Neuron (in vitro differentiated cells): ENCODE measurements around the gene TNFSF10.
"Not testable (repeated sequence)": the region's sequence is repeated elsewhere in the genome, so short reads cannot be mapped to it uniquely, and the experiment has no call there.

Source experiments
- H2AFZ ChIP-seq: one replicate; pipeline ENCODE4 v1.6.1; 2013; ENCODE audit warnings: low read depth, mild to moderate bottlenecking, inconsistent platforms, low read length, moderate library complexity
- H3K27me3 ChIP-seq: one replicate; pipeline ENCODE4 v1.6.1; 2013; ENCODE audit warnings: low read length; ENCODE audit not compliant: insufficient read depth
- H3K36me3 ChIP-seq: one replicate; pipeline ENCODE4 v1.6.1; 2013; ENCODE audit warnings: low read length; ENCODE audit not compliant: insufficient read depth
- H3K4me1 ChIP-seq: one replicate; pipeline ENCODE4 v1.6.1; 2013; ENCODE audit warnings: low read length; ENCODE audit not compliant: insufficient read depth
- H3K4me3 ChIP-seq: 2 replicates; pipeline ENCODE4 v1.5.1; 2013; ENCODE audit warnings: mild to moderate bottlenecking, low read length, moderate library complexity
- H3K9me3 ChIP-seq: one replicate; pipeline ENCODE4 v1.6.1; 2013; ENCODE audit warnings: low read length

TNFSF10 gene

DNA sequence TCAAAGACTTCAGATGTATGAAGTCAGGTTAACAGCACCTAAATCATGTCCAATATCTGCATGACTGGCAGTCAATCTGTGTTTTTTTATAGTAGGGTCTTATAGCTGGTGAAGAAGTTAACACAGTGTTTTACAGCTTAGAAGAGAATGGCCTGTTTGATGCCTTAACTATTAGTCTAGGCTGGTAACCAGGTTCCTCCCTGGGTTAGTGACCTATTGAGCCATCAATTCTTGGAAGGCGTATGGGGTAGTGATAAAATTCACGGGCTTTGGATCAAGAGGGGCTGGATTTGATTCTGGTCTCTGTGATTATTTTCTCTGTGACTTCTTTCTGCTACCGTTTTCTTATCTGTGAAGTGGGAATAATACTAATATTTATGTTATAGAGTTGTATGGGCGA lies 16.0 kb upstream of the TNFSF10 start:
- H2AFZ ChIP-seq: no peak overlapping the region
- H3K27me3 ChIP-seq: no peaks in the 10 kb centered on the region
- H3K36me3 ChIP-seq: no peaks in the 10 kb centered on the region
- no peaks in the 10 kb centered on the region for H3K4me1 ChIP-seq
- H3K4me3 ChIP-seq: no peak overlapping the region
- no peaks in the 10 kb centered on the region for H3K9me3 ChIP-seq

DNA sequence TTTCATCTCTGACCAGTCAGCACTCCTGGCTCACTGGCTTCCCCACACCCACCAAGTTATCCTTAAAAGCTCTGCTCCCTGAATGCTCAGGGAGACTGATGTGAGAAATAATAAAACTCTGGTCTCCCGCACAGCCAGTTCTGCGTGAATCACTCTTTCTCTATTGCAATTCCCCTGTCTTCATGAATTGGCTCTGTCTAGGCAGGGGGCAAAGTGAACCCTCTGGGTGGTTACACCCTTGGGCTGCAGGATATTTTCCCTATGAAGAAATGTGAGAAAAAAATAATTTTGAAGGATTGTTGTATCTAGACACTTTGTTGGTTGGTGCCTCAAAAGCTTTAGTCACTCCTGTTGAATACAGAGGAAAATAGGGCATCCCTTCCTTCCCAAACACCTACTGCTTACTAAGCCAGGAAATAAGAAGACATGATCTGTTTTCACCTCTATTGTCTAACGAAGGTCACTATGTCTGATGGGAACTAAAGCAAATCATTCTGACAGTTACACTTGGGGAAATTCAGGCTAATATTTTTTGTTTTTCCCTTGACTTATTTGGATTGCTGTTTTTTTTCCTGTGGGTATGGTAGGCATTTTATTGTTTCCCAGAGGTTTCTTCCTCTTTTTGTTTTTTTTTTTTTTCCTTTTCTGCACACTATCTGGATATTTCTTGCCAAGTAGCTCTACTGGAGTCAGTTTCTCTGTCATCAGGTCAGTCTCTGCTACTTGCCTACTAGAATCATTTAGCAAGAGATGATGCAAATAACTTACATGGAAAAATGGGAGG lies 15.3 kb upstream of the TNFSF10 start:
- Histone ChIP-seq H3K4me1 (no peaks in the 10 kb centered on the region), H2AFZ (no peak overlapping the region), H3K27me3 (no peaks in the 10 kb centered on the region), H3K4me3 (no peak overlapping the region), H3K9me3 (no peaks in the 10 kb centered on the region), H3K36me3 (no peaks in the 10 kb centered on the region)

DNA sequence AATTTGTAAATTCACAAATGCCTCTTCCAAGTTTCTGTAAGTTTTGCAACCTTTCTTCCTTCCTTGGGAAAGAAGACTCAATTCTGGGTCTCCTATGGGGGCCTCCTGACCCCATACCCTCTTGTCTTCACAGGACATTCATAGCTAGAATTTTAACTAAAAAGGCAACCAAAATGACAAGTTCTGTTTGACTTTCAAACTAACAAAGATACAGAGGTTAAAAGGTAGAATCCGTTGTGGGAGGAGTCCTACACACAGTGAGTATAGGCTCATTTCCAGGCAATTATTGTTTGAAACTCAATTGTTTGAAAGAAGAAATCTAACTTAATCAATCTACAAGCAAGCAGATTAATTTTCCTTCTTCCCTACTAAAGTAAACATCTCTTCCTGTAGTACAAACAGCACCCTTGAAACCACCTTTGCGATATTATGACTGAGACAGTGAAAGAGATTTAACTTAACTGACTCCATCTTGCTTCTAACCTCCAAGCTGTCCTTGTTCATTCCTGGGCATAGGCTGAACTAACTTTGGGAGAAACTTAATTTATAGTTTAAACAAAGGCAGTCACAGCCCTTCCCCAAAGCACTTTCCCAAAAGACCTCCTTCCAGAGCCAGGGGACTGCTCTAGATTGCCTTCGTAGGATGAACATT lies 14.4 kb upstream of the TNFSF10 start:
- H2AFZ ChIP-seq: no peak overlapping the region
- H3K9me3 ChIP-seq: no peaks in the 10 kb centered on the region
- H3K4me3 ChIP-seq: no peak overlapping the region
- no peaks in the 10 kb centered on the region for H3K36me3 ChIP-seq
- H3K4me1 ChIP-seq: no peaks in the 10 kb centered on the region
- H3K27me3 ChIP-seq: no peaks in the 10 kb centered on the region

DNA sequence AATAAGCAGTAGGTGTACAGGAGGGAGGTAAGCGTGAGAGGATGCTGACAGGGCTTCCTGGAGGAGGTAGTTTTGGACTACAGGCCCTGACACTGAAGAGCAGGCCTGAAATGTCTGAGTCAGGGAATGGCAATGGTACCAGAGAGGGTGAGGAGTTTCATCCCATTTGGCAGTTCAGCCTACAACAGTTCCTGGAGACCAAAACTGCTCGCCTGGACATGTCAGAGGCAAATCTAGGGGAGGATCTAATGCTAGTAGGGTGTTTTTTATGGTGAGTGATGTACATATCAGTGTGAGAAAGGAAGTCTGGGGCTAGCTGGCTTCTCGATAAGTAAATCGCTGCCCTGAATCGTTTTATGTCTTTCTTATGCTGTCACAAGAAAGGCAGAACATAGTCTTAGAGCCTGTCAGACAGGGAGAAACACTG lies 13.8 kb upstream of the TNFSF10 start:
- no peaks in the 10 kb centered on the region for H3K9me3 ChIP-seq
- no peaks in the 10 kb centered on the region for H3K4me1 ChIP-seq
- H3K4me3 ChIP-seq: no peak overlapping the region
- no peak overlapping the region for H2AFZ ChIP-seq
- no peaks in the 10 kb centered on the region for H3K36me3 ChIP-seq
- H3K27me3 ChIP-seq: no peaks in the 10 kb centered on the region

DNA sequence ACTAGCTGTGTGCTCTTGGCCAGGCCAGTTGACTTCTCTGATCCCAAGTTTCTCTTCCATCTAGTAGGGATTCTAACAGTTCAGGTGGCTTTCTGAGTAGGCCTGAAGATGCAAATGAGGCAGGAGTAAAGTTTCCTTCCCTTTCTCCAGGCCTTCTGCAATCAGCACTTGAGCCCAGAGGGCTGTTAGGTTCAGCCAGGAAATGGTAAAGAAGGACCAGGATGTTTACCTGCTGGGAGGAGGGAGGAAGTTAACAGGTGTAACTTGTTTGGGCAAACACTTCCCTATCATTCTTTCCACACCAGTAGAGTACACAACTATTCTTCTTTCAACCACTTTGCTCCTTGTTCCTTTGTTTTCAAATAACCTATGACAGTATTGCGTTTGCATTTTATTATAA lies 13.3 kb upstream of the TNFSF10 start:
- no peaks in the 10 kb centered on the region for H3K4me1 ChIP-seq
- H3K27me3 ChIP-seq: no peaks in the 10 kb centered on the region
- H3K9me3 ChIP-seq: no peaks in the 10 kb centered on the region
- no peak overlapping the region for H2AFZ ChIP-seq
- H3K36me3 ChIP-seq: no peaks in the 10 kb centered on the region
- no peak overlapping the region for H3K4me3 ChIP-seq

DNA sequence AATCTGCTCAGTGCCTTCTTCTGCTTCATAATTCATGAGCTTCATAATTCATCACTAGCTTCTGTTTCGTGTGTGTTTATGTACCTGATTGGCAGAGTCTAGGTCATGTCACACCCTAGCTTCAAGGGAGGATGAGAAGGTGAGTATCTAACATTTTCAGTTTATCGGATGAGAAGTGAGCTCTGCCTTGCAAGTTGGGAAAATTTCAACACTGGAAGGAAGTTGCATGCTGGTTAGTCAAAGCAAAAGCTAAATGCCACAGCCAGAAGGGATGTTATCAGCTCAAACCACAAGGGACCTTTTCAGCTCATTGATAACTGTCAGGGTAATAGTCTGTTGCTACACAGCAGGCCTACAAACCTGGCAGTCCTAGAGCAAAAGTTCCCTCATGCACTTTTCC lies 7.3 kb upstream of the TNFSF10 start:
- Histone ChIP-seq H3K9me3 (no peaks in the 10 kb centered on the region), H3K4me3 (no peak overlapping the region), H2AFZ (no peak overlapping the region), H3K36me3 (no peaks in the 10 kb centered on the region), H3K27me3 (no peaks in the 10 kb centered on the region), H3K4me1 (no peaks in the 10 kb centered on the region)

DNA sequence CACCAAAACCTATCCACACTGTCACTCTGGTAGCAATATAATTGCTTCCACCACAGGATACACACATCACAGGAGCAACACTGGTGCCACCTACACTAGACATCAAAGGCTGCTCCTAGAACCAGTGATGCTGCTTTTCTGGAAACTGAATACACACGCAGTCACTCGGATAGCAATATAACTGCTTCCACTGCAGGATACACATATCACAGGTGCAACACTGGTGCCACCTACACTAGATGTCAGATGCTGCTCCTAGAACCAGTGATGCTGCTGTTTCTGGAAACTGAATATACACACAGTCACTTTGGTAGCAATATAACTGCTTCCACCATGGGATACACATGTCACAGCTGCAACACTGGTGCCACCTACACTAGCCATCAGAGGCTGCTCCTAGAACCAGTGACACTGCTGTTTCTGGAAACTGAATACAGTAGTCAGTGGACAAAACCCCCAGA lies 6.9 kb upstream of the TNFSF10 start:
- Histone ChIP-seq H2AFZ (no peak overlapping the region), H3K27me3 (no peaks in the 10 kb centered on the region), H3K4me1 (no peaks in the 10 kb centered on the region), H3K36me3 (no peaks in the 10 kb centered on the region), H3K4me3 (no peak overlapping the region), H3K9me3 (no peaks in the 10 kb centered on the region)

DNA sequence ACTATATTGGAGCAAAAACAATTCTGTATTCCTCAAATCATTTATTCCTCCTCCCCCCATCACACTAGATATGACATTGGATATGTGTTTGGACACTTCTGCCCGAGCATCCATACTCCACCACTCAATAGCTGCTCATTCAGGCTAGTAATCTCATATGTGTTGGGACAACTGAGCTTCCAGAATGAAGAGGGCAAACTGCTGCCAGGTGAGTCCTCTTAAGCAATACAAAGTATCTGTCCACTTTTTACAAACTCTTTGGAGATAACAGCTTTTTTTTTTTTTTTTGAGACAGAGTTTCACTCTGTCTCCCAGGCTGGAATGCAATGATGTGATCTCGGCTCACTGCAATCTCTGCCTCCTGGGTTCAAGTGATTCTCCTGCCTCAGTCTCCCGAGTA lies 5.4 kb upstream of the TNFSF10 start:
- no peaks in the 10 kb centered on the region for H3K9me3 ChIP-seq
- no peak overlapping the region for H2AFZ ChIP-seq
- no peaks in the 10 kb centered on the region for H3K27me3 ChIP-seq
- H3K4me1 ChIP-seq: no peaks in the 10 kb centered on the region
- no peak overlapping the region for H3K4me3 ChIP-seq
- H3K36me3 ChIP-seq: no peaks in the 10 kb centered on the region

DNA sequence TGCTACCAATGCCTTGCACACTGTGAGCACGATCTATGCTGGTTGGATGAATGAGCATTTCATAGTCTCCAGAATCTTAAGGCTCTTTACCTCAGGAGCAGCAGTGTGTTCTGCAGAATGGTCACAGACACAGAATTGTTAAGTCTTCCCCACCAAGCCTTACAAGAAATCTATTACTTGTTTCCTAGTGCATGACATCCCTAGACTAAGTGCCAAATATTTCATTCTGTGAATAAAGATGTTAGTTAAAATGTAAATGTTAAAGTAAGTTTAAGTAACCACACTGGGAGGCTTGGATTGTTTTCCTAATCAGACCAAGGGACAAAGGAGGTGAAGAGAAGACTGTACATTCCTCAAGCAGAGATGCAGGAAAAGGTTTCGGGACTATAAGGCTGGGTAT lies 4.1 kb upstream of the TNFSF10 start:
- no peaks in the 10 kb centered on the region for H3K36me3 ChIP-seq
- H3K27me3 ChIP-seq: no peaks in the 10 kb centered on the region
- H3K4me3 ChIP-seq: no peak overlapping the region
- H3K9me3 ChIP-seq: no peaks in the 10 kb centered on the region
- no peaks in the 10 kb centered on the region for H3K4me1 ChIP-seq
- H2AFZ ChIP-seq: no peak overlapping the region

DNA sequence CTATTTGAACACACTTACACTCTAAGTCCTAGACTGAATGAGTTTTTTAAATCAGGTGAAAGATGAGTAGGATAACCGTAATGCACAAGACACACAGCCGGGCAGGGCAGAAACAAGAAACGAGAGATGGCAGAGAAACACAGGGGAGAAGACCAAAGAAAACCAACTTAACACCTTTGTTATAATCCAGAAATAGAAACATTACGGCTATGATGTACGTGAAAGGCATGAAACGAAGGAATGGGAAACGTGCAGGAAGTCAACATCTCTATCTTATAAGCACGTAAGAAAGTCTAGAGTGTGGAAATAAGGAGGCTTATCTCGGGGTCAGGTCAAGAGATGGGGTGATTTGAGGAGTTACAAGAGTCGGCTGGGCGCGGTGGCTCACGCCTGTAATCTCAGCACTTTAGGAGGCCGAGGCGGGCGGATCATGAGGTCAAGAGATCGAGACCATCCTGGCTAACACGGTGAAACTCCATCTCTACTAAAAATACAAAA lies 1.9 kb upstream of the TNFSF10 start:
- Histone ChIP-seq H2AFZ (no peak overlapping the region), H3K27me3 (no peaks in the 10 kb centered on the region), H3K9me3 (no peaks in the 10 kb centered on the region), H3K4me1 (no peaks in the 10 kb centered on the region), H3K36me3 (no peaks in the 10 kb centered on the region), H3K4me3 (no peak overlapping the region)

DNA sequence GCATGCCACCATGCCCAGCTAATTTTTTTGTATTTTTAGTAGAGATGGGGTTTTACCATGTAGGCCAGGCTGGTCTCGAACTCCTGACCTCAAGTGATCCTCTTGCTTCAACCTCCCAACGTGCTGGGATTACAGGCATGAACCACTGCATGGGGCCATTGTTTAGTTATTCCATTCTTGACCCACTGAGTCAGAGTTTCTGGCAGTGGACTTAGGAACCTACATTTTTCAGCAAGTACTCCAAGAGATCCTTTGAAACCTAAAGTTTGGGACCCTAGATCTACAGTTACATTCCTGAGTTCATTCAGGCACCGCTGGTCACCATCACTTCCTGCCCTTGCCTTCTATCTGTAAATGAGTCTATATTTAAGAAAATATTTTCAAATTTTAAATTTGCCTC lies 1.4 kb upstream of the TNFSF10 start:
- Histone ChIP-seq H3K36me3 (no peaks in the 10 kb centered on the region), H3K9me3 (no peaks in the 10 kb centered on the region), H3K4me3 (no peak overlapping the region), H3K27me3 (no peaks in the 10 kb centered on the region), H2AFZ (no peak overlapping the region), H3K4me1 (no peaks in the 10 kb centered on the region)

DNA sequence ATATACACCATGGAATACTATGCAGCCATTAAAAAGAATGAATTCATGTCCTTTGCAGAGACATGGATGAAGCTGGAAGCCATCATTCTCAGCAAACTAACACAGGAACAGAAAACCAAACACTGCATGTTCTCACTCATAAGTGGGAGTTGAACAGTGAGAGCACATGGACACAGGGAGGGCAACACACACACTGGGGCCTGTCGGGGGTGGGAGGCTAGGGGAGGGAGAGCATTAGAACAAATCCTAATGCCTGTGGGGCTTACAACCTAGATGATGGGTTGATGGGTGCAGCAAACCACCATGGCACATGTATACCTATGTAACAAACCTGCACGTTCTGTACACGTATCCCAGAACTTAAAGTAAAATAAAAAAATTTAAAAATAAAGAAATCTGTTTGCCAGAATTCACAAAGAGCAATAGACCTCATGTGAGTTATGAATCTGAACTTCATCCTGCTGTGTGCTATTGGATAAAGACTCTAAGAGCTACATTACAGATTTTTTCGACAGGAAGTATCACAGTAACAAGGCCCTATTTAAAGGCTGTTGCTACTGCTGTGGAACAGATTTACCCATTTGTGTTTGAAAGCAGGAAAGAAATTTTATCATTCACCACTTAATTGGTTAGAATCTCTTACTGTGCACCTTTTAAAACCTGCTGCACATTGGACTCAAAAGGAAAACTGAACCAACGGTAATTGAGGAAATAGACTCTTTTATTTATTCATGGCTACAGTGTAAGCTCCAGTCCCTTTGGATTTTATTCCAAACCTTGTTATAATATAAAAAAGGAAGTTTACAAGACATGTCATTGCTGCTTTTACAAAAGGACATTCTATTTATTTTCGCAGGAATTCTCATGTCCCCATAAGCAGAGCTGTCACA lies 1.1 kb downstream of the TNFSF10 start:
- not testable (repeated sequence) for H3K9me3 ChIP-seq, H3K36me3 ChIP-seq, H3K4me3 ChIP-seq, H3K27me3 ChIP-seq, H3K4me1 ChIP-seq, H2AFZ ChIP-seq

DNA sequence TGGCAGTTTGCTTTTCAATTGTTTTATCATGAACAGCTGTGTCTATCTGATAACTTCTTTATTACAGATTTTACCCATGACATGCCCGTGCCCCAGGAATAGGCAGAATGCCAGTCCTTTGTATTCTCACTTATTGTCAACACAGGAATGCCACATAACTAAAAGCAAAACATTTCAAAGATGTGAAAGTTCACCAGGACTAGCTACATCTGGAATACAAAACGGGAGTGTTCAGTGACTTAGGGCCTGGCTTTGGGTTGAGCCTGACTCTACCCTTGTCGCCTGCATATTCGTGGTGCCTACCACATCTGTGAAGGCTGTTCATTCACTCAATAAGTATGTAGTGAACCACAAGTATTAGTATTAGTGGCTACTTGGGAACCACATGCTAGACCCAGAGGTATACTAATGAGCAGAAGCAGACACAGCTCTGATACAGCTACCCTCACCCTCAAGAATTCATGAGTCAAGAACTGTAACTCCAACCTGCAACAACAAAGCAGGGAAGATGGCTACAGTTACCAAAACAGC lies 2.9 kb downstream of the TNFSF10 start:
- no peaks in the 10 kb centered on the region for H3K36me3 ChIP-seq
- H3K4me1 ChIP-seq: no peaks in the 10 kb centered on the region
- no peaks in the 10 kb centered on the region for H3K27me3 ChIP-seq
- H3K9me3 ChIP-seq: no peaks in the 10 kb centered on the region
- H2AFZ ChIP-seq: no peak overlapping the region
- H3K4me3 ChIP-seq: no peak overlapping the region
